OCI-M2 (cell line): ENCODE data around the gene NATD1.

ENCODE experiments used
- DNase-seq: peaks from one replicate; lab custom pipeline; 2025; ENCODE audit not compliant: unreplicated experiment; lab: John Stamatoyannopoulos, UW

NATD1 gene

GRCh38 chr17:21275579-21276263 is 22.5 kb upstream of the NATD1 start:
- DNase-seq, result no peak

- no peak for DNase-seq
Observed at GRCh38 chr17:21275047-21275578, 21.9 kb upstream of the NATD1 start.

- DNase-seq, result no peak
Observed at GRCh38 chr17:21272881-21273792, 19.9 kb upstream of the NATD1 start.

- no peak for DNase-seq
Observed at GRCh38 chr17:21272250-21272649, 19.0 kb upstream of the NATD1 start.

- DNase-seq, result no peak
Observed at GRCh38 chr17:21271454-21272183, 18.4 kb upstream of the NATD1 start.

- no peak for DNase-seq
Observed at GRCh38 chr17:21269394-21269793, 16.2 kb upstream of the NATD1 start.

- no peak for DNase-seq
Observed at GRCh38 chr17:21268596-21269188, 15.5 kb upstream of the NATD1 start.

- DNase-seq, result no peak
Observed at GRCh38 chr17:21263376-21263775, 10.2 kb upstream of the NATD1 start.

GRCh38 chr17:21262259-21262993 is 9.2 kb upstream of the NATD1 start:
- no peak for DNase-seq

- no peak for DNase-seq
Observed at GRCh38 chr17:21258593-21258992, 5.4 kb upstream of the NATD1 start.

GRCh38 chr17:21253646-21254441 is 634 bp upstream of the NATD1 start:
- DNase-seq, result no peak

GRCh38 chr17:21252289-21252795 is 868 bp downstream of the NATD1 start:
- no peak for DNase-seq

- DNase-seq, result no peak
Observed at GRCh38 chr17:21251337-21252010, 1.7 kb downstream of the NATD1 start.

- DNase-seq, result no peak
Observed at GRCh38 chr17:21250854-21251253, 2.4 kb downstream of the NATD1 start.

GRCh38 chr17:21249920-21250703 is 3.1 kb downstream of the NATD1 start:
- no peak for DNase-seq

GRCh38 chr17:21249086-21249795 is 4.0 kb downstream of the NATD1 start:
- no peak for DNase-seq

- no peak for DNase-seq
Observed at GRCh38 chr17:21248500-21248899, 4.7 kb downstream of the NATD1 start.
